Mesendoderm (in vitro differentiated cells): ENCODE results near the gene CEP89.
"Not testable (repeated sequence)": the region's sequence is repeated elsewhere in the genome, so short reads cannot be mapped to it uniquely, and the experiment has no call there.

Experiments
- DNase-seq: peaks from one replicate; pipeline ENCODE4 v3.0.0; 2013
- H2AK5ac ChIP-seq: 2 replicates; pipeline ENCODE4 v1.6.1; 2013; ENCODE audit warnings: low read length, inconsistent platforms
- H2BK120ac ChIP-seq: 2 replicates; pipeline ENCODE4 v1.6.1; 2013; ENCODE audit warnings: low read depth, mild to moderate bottlenecking, low read length, moderate library complexity, mixed read lengths
- H2BK15ac ChIP-seq: replicated peaks from 2 replicates; pipeline ENCODE4 v1.6.1; 2013; ENCODE audit warnings: low read depth, mild to moderate bottlenecking, moderate library complexity
- H2BK5ac ChIP-seq: 2 replicates; pipeline ENCODE4 v1.6.1; 2013; ENCODE audit warnings: low read length, inconsistent platforms
- H3K18ac ChIP-seq: 2 replicates; pipeline ENCODE4 v1.6.1; 2013; ENCODE audit warnings: mild to moderate bottlenecking, low read length, mixed read lengths
- H3K23ac ChIP-seq: one replicate; pipeline ENCODE4 v1.6.1; 2013; ENCODE audit warnings: low read length
- H3K27ac ChIP-seq: 2 replicates; pipeline ENCODE4 v1.5.1; 2013; ENCODE audit warnings: low read depth, mild to moderate bottlenecking, inconsistent platforms, low read length, moderate library complexity
- H3K27me3 ChIP-seq: 2 replicates; pipeline ENCODE4 v1.6.1; 2013; ENCODE audit warnings: low read length, control low read depth, mild to moderate bottlenecking, inconsistent platforms; ENCODE audit not compliant: insufficient read depth, poor library complexity
- H3K36me3 ChIP-seq: 2 replicates; pipeline ENCODE4 v1.6.1; 2013; ENCODE audit warnings: low read length, inconsistent platforms; ENCODE audit not compliant: control insufficient read depth, insufficient read depth
- H3K4ac ChIP-seq: one replicate; pipeline ENCODE4 v1.6.1; 2013; ENCODE audit warnings: low read depth, mild to moderate bottlenecking, low read length, moderate library complexity
- H3K4me1 ChIP-seq: 2 replicates; pipeline ENCODE4 v1.6.1; 2013; ENCODE audit warnings: low read depth, low read length, inconsistent platforms; ENCODE audit not compliant: control insufficient read depth
- H3K4me2 ChIP-seq: 2 replicates; pipeline ENCODE4 v1.6.1; 2013; ENCODE audit warnings: low read length
- H3K4me3 ChIP-seq: 2 replicates; pipeline ENCODE4 v1.5.1; 2013; ENCODE audit warnings: mild to moderate bottlenecking, low read length
- H3K56ac ChIP-seq: one replicate; pipeline ENCODE4 v1.6.1; 2013; ENCODE audit warnings: low read length
- H3K79me1 ChIP-seq: 2 replicates; pipeline ENCODE4 v1.6.1; 2013; ENCODE audit warnings: low read length, inconsistent platforms
- H3K79me2 ChIP-seq: 2 replicates; pipeline ENCODE4 v1.6.1; 2013; ENCODE audit warnings: mild to moderate bottlenecking, low read length; ENCODE audit not compliant: control insufficient read depth, insufficient read depth
- H3K9ac ChIP-seq: 2 replicates; pipeline ENCODE4 v1.6.1; 2013; ENCODE audit warnings: low read length, inconsistent platforms
- H4K5ac ChIP-seq: one replicate; pipeline ENCODE4 v1.6.1; 2013; ENCODE audit warnings: low read length
- H4K8ac ChIP-seq: one replicate; pipeline ENCODE4 v1.6.1; 2013; ENCODE audit warnings: low read depth, mild to moderate bottlenecking, control low read depth, low read length, moderate library complexity
- WGBS: extraction: QIAGEN DNeasy Blood & Tissue Kit; methylation state at CpG from one replicate; pipeline ENCODE4 v1.1.7; 2013; ENCODE audit warnings: low lambda C conversion rate, missing lambda C conversion rate; ENCODE audit not compliant: insufficient coverage; ENCODE audit errors: extremely low coverage; 5-methylcytosine and 5-hydroxymethylcytosine counted together

Gene CEP89

DNA sequence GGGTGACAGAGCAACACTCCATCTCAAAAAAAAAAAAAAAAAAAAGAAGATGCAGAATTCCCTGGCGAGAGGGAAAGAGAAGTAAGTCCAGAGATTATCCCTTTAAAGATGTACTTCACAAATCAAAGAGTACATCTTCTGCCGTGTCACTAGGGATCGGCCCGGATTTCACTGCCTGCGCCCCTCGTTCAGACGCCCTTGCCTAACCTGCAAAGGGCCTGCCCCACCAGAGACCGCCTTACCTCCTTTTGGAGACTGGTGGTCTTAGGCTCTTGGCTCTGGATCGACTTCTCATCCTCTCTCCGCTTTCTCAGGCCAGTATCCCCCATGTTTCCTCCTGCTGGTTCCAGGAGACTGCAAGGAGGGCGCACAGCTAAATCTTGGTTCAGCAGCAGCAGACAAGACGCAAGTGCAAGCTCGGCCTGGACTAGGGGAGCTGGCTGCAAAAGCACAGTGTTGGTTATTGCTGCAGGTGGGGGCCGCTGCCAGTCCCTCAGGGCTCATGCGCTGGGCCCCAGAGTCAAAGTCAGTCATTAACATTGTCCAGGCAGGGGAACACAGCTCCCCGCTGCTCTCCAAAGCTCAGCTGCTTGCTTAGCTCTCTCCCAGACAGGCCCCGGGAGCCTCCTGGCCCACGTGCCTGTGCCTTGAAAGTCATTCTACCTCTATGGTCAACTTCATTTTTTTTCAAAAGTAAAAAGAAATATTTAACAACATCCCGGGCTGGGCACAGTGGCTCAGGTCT is 103.4 kb downstream of the CEP89 start:
- Histone ChIP-seq H3K27ac (no peak overlapping the region), H3K23ac (no peak overlapping the region), H2BK15ac (no peak overlapping the region), H2AK5ac (no peak overlapping the region), H3K56ac (no peak overlapping the region), H4K8ac (no peak overlapping the region), H3K79me1 (no peaks in the 10 kb centered on the region), H3K36me3 (no peaks in the 10 kb centered on the region), H3K4me1 (no peaks in the 10 kb centered on the region), H2BK5ac (no peak overlapping the region), H2BK120ac (no peak overlapping the region), H3K9ac (no peak overlapping the region), H3K4me3 (no peak overlapping the region), H3K18ac (no peak overlapping the region), H3K4me2 (no peak overlapping the region), H4K5ac (no peak overlapping the region), H3K79me2 (no peaks in the 10 kb centered on the region), H3K4ac (no peak overlapping the region), H3K27me3 (no peaks in the 10 kb centered on the region)
- DNase-seq = no peak
- WGBS = no CpG with 5 or more reads among the region's 19 CpGs

DNA sequence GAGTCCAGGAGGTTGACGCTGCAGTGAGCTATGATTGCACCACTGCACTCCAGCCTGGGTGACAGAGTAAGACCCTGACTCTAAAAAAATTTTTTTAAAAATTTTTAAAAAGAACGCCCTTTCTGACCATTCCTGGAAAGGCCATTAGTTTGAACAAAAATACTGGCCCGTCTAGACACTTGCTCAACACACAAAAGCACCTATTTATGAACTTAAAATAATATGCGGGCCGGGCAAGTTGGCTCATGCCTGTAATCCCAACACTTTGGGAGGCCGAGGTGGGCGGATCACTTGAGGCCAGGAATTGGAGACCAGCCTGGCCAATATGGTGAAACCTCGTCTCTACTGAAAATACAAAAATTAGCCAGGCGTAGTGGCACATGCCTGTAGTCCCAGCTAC is 104.3 kb downstream of the CEP89 start:
- not testable (repeated sequence) for H2BK120ac ChIP-seq, H3K23ac ChIP-seq, H3K79me2 ChIP-seq, H3K9ac ChIP-seq, H3K4me3 ChIP-seq, H3K36me3 ChIP-seq, H2AK5ac ChIP-seq, H4K8ac ChIP-seq, H2BK5ac ChIP-seq, H3K4me2 ChIP-seq, DNase-seq, H3K4ac ChIP-seq, H3K27ac ChIP-seq, H3K27me3 ChIP-seq, H3K4me1 ChIP-seq, H4K5ac ChIP-seq, H3K79me1 ChIP-seq, H3K56ac ChIP-seq, H3K18ac ChIP-seq, H2BK15ac ChIP-seq
- WGBS = no CpG with 5 or more reads among the region's 9 CpGs

DNA sequence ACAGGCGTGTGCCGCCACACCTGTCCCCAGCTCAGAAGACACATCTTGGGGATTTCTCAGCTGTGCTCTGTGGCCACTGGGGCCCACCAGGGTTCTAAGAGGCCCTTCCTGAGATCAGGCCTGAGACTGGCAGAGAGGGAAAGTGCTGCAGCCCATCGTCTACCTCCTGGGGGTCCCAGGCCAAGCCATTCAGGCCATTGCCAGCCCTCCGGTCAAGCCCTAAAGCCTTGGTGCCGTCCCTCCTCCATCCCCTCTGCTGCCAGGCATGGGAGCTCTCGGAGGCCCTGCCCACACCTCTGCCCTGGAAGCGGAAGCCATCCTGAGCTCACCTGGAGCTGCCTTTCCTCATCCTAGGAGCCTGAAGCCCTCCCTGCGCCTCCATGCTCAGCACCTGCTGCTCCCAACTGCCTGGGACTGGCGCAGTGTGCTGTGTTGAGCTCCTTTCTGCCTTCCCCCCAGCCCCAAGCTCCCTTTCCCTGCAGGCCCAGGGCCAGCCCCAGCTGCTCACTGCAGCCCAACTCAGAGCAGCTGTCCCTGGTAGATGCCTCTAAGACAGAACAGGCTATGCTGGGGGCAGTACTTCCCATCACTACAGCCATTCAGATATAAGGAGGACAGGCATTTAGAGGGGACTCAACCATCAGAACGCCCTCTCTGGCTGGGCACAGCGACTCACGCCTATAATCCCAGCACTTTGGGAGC is 105.0 kb downstream of the CEP89 start:
- no peak overlapping the region for H4K5ac ChIP-seq
- H3K4me1 ChIP-seq = no peaks in the 10 kb centered on the region
- H3K4me3 ChIP-seq = no peak overlapping the region
- no peak overlapping the region for H2BK120ac ChIP-seq
- H2BK5ac ChIP-seq = no peak overlapping the region
- H3K4ac ChIP-seq = no peak overlapping the region
- no peaks in the 10 kb centered on the region for H3K79me2 ChIP-seq
- H3K36me3 ChIP-seq = no peaks in the 10 kb centered on the region
- WGBS = no CpG with 5 or more reads among the region's 12 CpGs
- no peaks in the 10 kb centered on the region for H3K27me3 ChIP-seq
- peak; percentile 13 for DNase-seq
- H2AK5ac ChIP-seq = no peak overlapping the region
- H4K8ac ChIP-seq = no peak overlapping the region
- no peak overlapping the region for H2BK15ac ChIP-seq
- no peaks in the 10 kb centered on the region for H3K79me1 ChIP-seq
- no peak overlapping the region for H3K18ac ChIP-seq
- H3K23ac ChIP-seq = no peak overlapping the region
- H3K27ac ChIP-seq = no peak overlapping the region
- H3K9ac ChIP-seq = no peak overlapping the region
- H3K56ac ChIP-seq = no peak overlapping the region
- no peak overlapping the region for H3K4me2 ChIP-seq

DNA sequence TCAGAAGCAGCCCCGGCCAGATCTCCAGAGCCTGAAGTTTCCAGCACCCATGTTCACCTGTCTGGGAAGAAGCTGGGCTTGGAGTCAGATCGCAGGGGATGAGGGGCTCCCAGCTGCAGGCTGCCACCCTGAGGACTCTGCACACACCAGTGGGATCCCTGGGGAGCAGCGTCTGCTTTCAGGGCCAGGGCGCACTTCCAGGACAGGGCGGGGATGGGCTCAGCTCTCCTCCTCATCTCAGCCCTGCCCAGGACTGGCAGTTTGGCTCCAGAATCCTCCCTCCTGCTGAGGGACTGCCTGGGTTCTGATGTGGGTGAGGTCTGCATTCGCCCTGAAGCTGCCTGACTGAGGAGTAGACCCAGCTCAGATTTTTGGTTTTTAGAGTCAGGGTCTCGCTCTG is 105.7 kb downstream of the CEP89 start:
- H3K9ac ChIP-seq = no peak overlapping the region
- H3K56ac ChIP-seq = no peak overlapping the region
- no peak for DNase-seq

DNA sequence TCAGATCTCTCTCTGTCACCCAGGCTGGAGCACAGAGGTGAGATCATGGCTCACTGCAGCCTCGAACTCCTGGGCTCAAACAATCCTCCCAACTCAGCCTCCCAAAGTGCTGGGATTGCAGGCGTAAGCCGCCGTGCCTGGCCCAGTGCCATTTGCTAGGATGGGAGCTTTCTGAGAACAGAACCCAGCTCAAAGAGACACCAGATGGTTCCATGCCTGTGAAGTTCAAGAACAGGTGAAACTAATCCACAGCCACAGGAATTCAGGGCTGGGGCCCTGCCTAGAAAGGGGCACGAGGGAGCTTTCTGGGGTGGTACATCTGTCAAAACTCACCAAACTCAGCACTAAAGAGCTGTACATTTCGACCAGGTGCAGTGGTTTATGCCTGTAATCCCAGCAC is 106.4 kb downstream of the CEP89 start:
- Histone ChIP-seq H3K4me1 (no peaks in the 10 kb centered on the region), H3K79me2 (no peaks in the 10 kb centered on the region), H3K27me3 (no peaks in the 10 kb centered on the region), H3K36me3 (no peaks in the 10 kb centered on the region), H3K23ac (no peak overlapping the region), H2BK15ac (no peak overlapping the region), H3K4me3 (no peak overlapping the region), H3K79me1 (no peaks in the 10 kb centered on the region), H2BK5ac (no peak overlapping the region), H3K27ac (no peak overlapping the region), H3K9ac (no peak overlapping the region), H2BK120ac (no peak overlapping the region), H3K18ac (no peak overlapping the region), H4K8ac (no peak overlapping the region), H3K4ac (no peak overlapping the region), H3K4me2 (no peak overlapping the region), H4K5ac (no peak overlapping the region), H2AK5ac (no peak overlapping the region), H3K56ac (no peak overlapping the region)
- no CpG with 5 or more reads among the region's 6 CpGs for whole genome bisulfite sequencing
- DNase-seq = no peak

More for the DNA sequence above, 105.7 kb downstream of the CEP89 start:
- Histone ChIP-seq H3K4me1 (no peaks in the 10 kb centered on the region), H3K36me3 (no peaks in the 10 kb centered on the region), H2AK5ac (no peak overlapping the region), H4K8ac (no peak overlapping the region), H2BK15ac (no peak overlapping the region), H3K27me3 (no peaks in the 10 kb centered on the region), H3K27ac (no peak overlapping the region), H3K79me1 (no peaks in the 10 kb centered on the region), H3K4me2 (no peak overlapping the region), H3K18ac (no peak overlapping the region), H4K5ac (no peak overlapping the region), H3K79me2 (no peaks in the 10 kb centered on the region), H2BK120ac (no peak overlapping the region), H3K23ac (no peak overlapping the region), H3K4me3 (no peak overlapping the region), H2BK5ac (no peak overlapping the region), H3K4ac (no peak overlapping the region)
- whole genome bisulfite sequencing = no CpG with 5 or more reads among the region's 7 CpGs
